Spleen (tissue), 11 donors: Measurements from ENCODE around the gene ARF1. TPM values are rescaled to one million over a fixed set of nuclear protein-coding genes. Genes with fewer than 3 reads are reported as not detected.
A peak's percentile ranks its signal among the peaks of the same experiment; 100 is the strongest.

Experiments used
- DNase-seq: peaks from one replicate; pipeline ENCODE4 v3.0.0-alpha.2; 2020
- H3K27ac ChIP-seq, 8 donors: fragments of 200-600 bp; sonication (generic) in 7 of 8; 1 replicate in 4 of 8; 2 replicates in 4 of 8; pipeline versions ENCODE4 v1.5.0 to v1.8.0; 2016 to 2021; ENCODE audit warnings: inconsistent platforms in 4 of 8, mild to moderate bottlenecking in 4 of 8, moderate library complexity in 1 of 8
- H3K27me3 ChIP-seq, 7 donors: fragments of 200-600 bp; sonication (generic) in 6 of 7; replicated peaks in 1 of 7; 1 replicate in 4 of 7; 2 replicates in 3 of 7; pipeline versions ENCODE4 v1.5.0 to v1.8.0; 2016 to 2021; ENCODE audit warnings: inconsistent platforms in 3 of 7, mild to moderate bottlenecking in 1 of 7
- H3K36me3 ChIP-seq, 6 donors: fragments of 200-600 bp; sonication (generic) in 5 of 6; 1 replicate in 4 of 6; 2 replicates in 2 of 6; pipeline versions ENCODE4 v1.5.0 to v1.8.0; 2016 to 2021; ENCODE audit warnings: inconsistent platforms in 2 of 6
- H3K4me1 ChIP-seq, 6 donors: fragments of 200-600 bp; sonication (generic) in 5 of 6; 1 replicate in 3 of 6; 2 replicates in 3 of 6; pipeline versions ENCODE4 v1.5.0 to v1.8.0; 2016 to 2021; ENCODE audit warnings: inconsistent platforms in 3 of 6
- H3K4me3 ChIP-seq, 8 donors: fragments of 200-600 bp; sonication (generic) in 7 of 8; 1 replicate in 4 of 8; 2 replicates in 4 of 8; pipeline versions ENCODE4 v1.5.0 to v1.8.0; 2016 to 2021; ENCODE audit warnings: inconsistent platforms in 4 of 8, mild to moderate bottlenecking in 4 of 8, moderate library complexity in 2 of 8
- H3K9me3 ChIP-seq, 8 donors: fragments of 200-600 bp; sonication (generic) in 7 of 8; 1 replicate in 4 of 8; 2 replicates in 4 of 8; pipeline versions ENCODE4 v1.5.0 to v1.8.0; 2016 to 2021; ENCODE audit warnings: inconsistent platforms in 4 of 8
- CTCF ChIP-seq, 11 experiments: fragments of 200-600 bp in 7 of 11; fragments of 450-650 bp in 4 of 11; sonication (generic) in 4 of 11; IDR thresholded peaks in 8 of 11; conservative IDR thresholded peaks in 3 of 11; 1 replicate in 7 of 11; 2 replicates in 4 of 11; pipeline versions ENCODE4 v1.4.0 to v1.8.0; 2016 to 2021; ENCODE audit warnings: antibody characterized with exemption in 11 of 11, inconsistent platforms in 4 of 11, mild to moderate bottlenecking in 1 of 11
- POLR2A ChIP-seq, 3 donors: fragments of 450-650 bp; IDR thresholded peaks; one replicate each; pipeline ENCODE4 v1.5.1; 2017; ENCODE audit warnings: antibody characterized with exemption in 3 of 3, mild to moderate bottlenecking in 1 of 3
- POLR2AphosphoS5 ChIP-seq, 3 donors: sonication (generic); formaldehyde crosslinking; IDR thresholded peaks; one replicate each; pipeline ENCODE4 v1.5.1; 2017; ENCODE audit warnings: antibody characterized with exemption in 3 of 3
- WGBS, 5 donors: extraction: QIAGEN DNeasy Blood & Tissue Kit in 3 of 5; methylation state at CpG; one replicate each; pipeline versions ENCODE4 v1.1.5 to v1.1.7; 2013 to 2018; 5-methylcytosine and 5-hydroxymethylcytosine counted together
- intact Hi-C: fragments of 100-400 bp; cut with DNase I; formaldehyde crosslinking; loops from one replicate; pipeline ENCODE4 v1.15.0; 2023; ENCODE audit warnings: low total_unique reads
- polyA plus RNA-seq, 3 donors: library from polyadenylated mRNA; stranded (reverse); fragments of 200-250 nt; gene quantifications; one replicate each; pipeline ENCODE4 v1.2.1, GENCODE V29; 2013
- total RNA-seq, 7 donors: library from RNA; depleted of rRNA in 3 of 7; stranded (reverse); fragments of >200 nt in 3 of 7; fragmentation: NEBNext Ultra II Directional in 4 of 7; extraction: Animal tissue kit (Norgen Biotek cat#: 25700) in 4 of 7; gene quantifications; one replicate each; pipeline versions ENCODE4 v1.1.0 to v1.2.1, GENCODE V29; 2016 to 2021
- donor health status: healthy with polysubstance abuse.
- donor health status: DM: no; HTN: no; CAD: no; lungs with moderate emphysema.
- donor health status: DM: no; HTN: no; CAD: no.
- donor health status: Bipolar disorder and iron deficiency.
- donor health status: healthy.
- donor health status: DM: no; HTN: no; CAD: no.
- donor health status: DM: yes; HTN: yes; CAD: no.

The ARF1 gene
- total and polyA plus RNA-seq, 10 donors = 150 to 387 (median 324) TPM

DNA sequence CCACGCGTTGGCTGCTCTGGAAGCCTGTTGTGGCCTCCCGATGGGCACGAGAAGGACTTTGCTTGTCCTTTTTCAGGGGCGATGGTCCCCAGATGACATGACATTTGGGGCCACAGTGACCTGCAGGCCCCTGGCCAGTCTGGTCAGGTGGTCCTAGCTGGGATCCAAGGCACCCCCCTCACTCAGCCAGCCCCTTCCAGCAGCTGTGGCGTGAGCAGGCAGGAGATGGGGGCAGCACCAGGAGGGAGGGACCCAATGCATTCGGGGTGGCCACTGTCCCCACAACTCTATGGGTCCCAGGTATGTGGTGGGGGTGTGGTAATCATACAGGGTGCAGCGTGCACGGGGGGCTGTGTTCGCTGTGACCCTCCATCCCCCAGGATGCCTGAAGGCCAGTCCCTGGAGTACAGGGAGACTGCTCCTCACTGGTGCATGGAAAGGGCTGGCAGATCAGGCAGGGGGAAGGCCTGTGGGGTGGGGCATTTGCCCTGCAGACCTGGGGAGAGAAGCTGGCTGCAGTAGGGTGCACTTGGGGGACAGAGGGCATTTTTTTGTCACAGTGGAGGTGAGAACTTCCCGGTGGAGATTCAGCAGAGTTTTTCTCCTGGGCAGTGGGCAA is 44.0 kb upstream of the ARF1 start:
- DNase-seq = peak; percentile 56
- intact Hi-C loops = no loop called here
- WGBS, 5 donors = 68 to 79% (median 76%) methylated on average over 8 to 11 of the region's 11 CpGs
- no peak overlapping the region for H3K27ac ChIP-seq
- H3K27me3 ChIP-seq = peaks cover 0 to 73% (median 40%) of the 10 kb centered on the region in 7 donors
- H3K36me3 ChIP-seq = no peaks in the 10 kb centered on the region
- peak overlapping the region in 1 of 8 donors; percentile 60 for H3K4me3 ChIP-seq
- TF ChIP-seq POLR2AphosphoS5 (IDR thresholded peaks at IDR 0.05) = no peak
- no peak for TF ChIP-seq POLR2A (IDR thresholded peaks at IDR 0.05)
- TF ChIP-seq CTCF (IDR thresholded peaks at IDR 0.05 in 8 of 11, conservative IDR thresholded peaks at IDR 0.05 in 3 of 11) = no peak
- peaks cover 0 to 2% (median under 1%) of the 10 kb centered on the region in 8 donors for H3K9me3 ChIP-seq
- peaks cover 5 to 13% (median 12%) of the 10 kb centered on the region in 6 donors for H3K4me1 ChIP-seq

GRCh38 chr1:228039006-228039903 is 43.3 kb upstream of the ARF1 start:
- Histone ChIP-seq H3K9me3 (no peaks in the 10 kb centered on the region), H3K27me3 (peaks cover 0 to 74% (median 40%) of the 10 kb centered on the region in 7 donors), H3K36me3 (no peaks in the 10 kb centered on the region), H3K4me1 (peaks cover 5 to 13% (median 12%) of the 10 kb centered on the region in 6 donors), H3K27ac (no peak overlapping the region), H3K4me3 (no peak overlapping the region)
- WGBS, 5 donors = 71 to 90% (median 75%) methylated on average over 6 to 8 of the region's 8 CpGs
- DNase-seq = peak; percentile 38
- intact Hi-C loops = no loop called here
- TF ChIP-seq POLR2A (IDR thresholded peaks at IDR 0.05) = no peak

DNA sequence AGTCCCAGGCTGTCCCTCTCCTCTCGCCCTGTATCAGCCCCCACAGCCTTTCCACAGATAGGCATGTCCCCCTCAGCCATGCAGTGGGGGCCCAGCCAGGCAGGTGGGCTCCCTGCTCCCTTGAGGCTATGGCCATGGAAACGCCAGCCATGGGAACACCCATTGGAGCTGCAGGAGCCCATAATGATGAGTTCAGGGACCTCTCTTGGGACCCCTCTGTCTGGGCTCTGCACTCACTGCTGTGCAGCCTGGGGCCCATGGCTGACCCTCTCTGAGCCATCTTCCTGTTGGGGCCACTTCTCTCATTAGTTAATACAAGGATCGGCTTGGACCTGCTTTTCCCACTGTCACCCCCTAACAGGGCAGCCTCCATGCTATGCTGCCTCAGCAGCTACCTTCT is 42.5 kb upstream of the ARF1 start:
- peaks cover 5 to 13% (median 12%) of the 10 kb centered on the region in 6 donors for H3K4me1 ChIP-seq
- peak; percentile 47 for DNase-seq
- peaks cover 0 to 70% (median 40%) of the 10 kb centered on the region in 7 donors for H3K27me3 ChIP-seq
- no peaks in the 10 kb centered on the region for H3K36me3 ChIP-seq
- H3K27ac ChIP-seq = no peak overlapping the region
- TF ChIP-seq POLR2A (IDR thresholded peaks at IDR 0.05) (no peak), POLR2AphosphoS5 (IDR thresholded peaks at IDR 0.05) (no peak), CTCF (IDR thresholded peaks at IDR 0.05 in 8 of 11, conservative IDR thresholded peaks at IDR 0.05 in 3 of 11) (no peak)
- WGBS, 5 donors = 77 to 87% (median 84%) methylated on average over 3 of the region's 3 CpGs
- no peaks in the 10 kb centered on the region for H3K9me3 ChIP-seq
- H3K4me3 ChIP-seq = no peak overlapping the region
- intact Hi-C loops = no loop called here

- Histone ChIP-seq H3K27ac (no peak overlapping the region), H3K4me3 (no peak overlapping the region), H3K36me3 (no peaks in the 10 kb centered on the region), H3K27me3 (peaks cover 0 to 57% (median 35%) of the 10 kb centered on the region in 7 donors), H3K9me3 (no peaks in the 10 kb centered on the region), H3K4me1 (peaks cover 5 to 13% (median 12%) of the 10 kb centered on the region in 6 donors)
- 64 to 86% (median 79%) methylated on average over 2 of the region's 2 CpGs for WGBS, 5 donors
- intact Hi-C loops = no loop called here
- DNase-seq = no peak
- no peak for TF ChIP-seq POLR2A (IDR thresholded peaks at IDR 0.05)
Observed at GRCh38 chr1:228041316-228041715, 41.2 kb upstream of the ARF1 start.

DNA sequence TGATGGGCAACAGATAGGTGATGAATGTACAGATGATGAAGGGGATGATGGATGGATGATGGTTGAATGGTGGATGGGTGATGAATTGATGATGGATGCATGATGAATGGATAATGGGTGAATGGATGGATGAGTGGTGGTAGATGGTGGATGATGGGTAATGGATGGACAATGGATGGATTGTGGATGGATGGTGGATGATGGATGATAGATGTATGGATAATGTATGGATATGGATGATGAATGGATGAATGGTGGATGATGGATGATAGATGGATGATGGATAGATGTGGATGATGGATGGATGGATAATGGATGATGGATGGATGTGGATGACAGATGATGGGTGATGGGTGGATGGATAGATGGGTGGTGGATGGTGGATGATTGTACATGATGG is 40.0 kb upstream of the ARF1 start:
- intact Hi-C loops = no loop called here
- no peak for TF ChIP-seq POLR2A (IDR thresholded peaks at IDR 0.05)
- TF ChIP-seq POLR2AphosphoS5 (IDR thresholded peaks at IDR 0.05) = no peak
- no peak for TF ChIP-seq CTCF (IDR thresholded peaks at IDR 0.05 in 8 of 11, conservative IDR thresholded peaks at IDR 0.05 in 3 of 11)
- DNase-seq = no peak
- no peak overlapping the region for H3K27ac ChIP-seq
- peaks cover 2 to 9% (median 8%) of the 10 kb centered on the region in 6 donors for H3K4me1 ChIP-seq
- H3K4me3 ChIP-seq = no peak overlapping the region
- no peaks in the 10 kb centered on the region for H3K36me3 ChIP-seq
- peaks cover 0 to 45% (median 23%) of the 10 kb centered on the region in 7 donors for H3K27me3 ChIP-seq
- no peaks in the 10 kb centered on the region for H3K9me3 ChIP-seq
